Activated T-cell treated with anti-CD3 and anti-CD28 coated beads, Interleukin-2, amount 50 U/mL, for 72 hours (primary cell): ENCODE measurements around the gene ISX. TPM values are rescaled to one million over a fixed set of nuclear protein-coding genes. Genes with fewer than 3 reads are reported as not detected.
"Not testable (repeated sequence)": the region's sequence is repeated elsewhere in the genome, so short reads cannot be mapped to it uniquely, and the experiment has no call there.

Experiments
- ATAC-seq, 2 donors: fragments of 150-1000 bp; cut with Tn5 transposase; replicated peaks in 1 of 2; 2 replicates each; pipeline ENCODE4 v1.10.0; 2021; ENCODE audit warnings: moderate library complexity in 2 of 2, mild to moderate bottlenecking in 1 of 2
- DNase-seq, 2 donors: peaks; one replicate each; pipeline ENCODE4 v3.0.0; 2021 to 2022; ENCODE audit warnings: mixed read lengths in 1 of 2
- H3K27ac Mint-ChIP-seq: one replicate; pipeline ENCODE4 v1.8.0; 2022; ENCODE audit warnings: mild to moderate bottlenecking, moderate library complexity, mixed read lengths
- H3K27me3 Mint-ChIP-seq: one replicate; pipeline ENCODE4 v1.8.0; 2022; ENCODE audit warnings: low read depth, mixed read lengths
- H3K36me3 Mint-ChIP-seq, 2 donors: one replicate each; pipeline ENCODE4 v1.8.0; 2022; ENCODE audit warnings: mixed read lengths in 2 of 2, mild to moderate bottlenecking in 1 of 2; ENCODE audit not compliant: insufficient read depth in 2 of 2
- H3K4me1 Mint-ChIP-seq: one replicate; pipeline ENCODE4 v1.8.0; 2022; ENCODE audit warnings: low read depth, mixed read lengths
- H3K4me3 Mint-ChIP-seq, 2 donors: one replicate each; pipeline ENCODE4 v1.8.0; 2022; ENCODE audit warnings: mild to moderate bottlenecking in 2 of 2, mixed read lengths in 2 of 2, moderate library complexity in 2 of 2
- H3K9me3 Mint-ChIP-seq, 2 donors: one replicate each; pipeline ENCODE4 v1.8.0; 2022; ENCODE audit warnings: mixed read lengths in 2 of 2
- total RNA-seq, 2 donors: library from RNA; stranded (reverse); gene quantifications; one replicate each; pipeline ENCODE4 v1.2.3, GENCODE V29; 2022

ISX gene
- not detected for total RNA-seq

- DNase-seq (no peak), ATAC-seq (no peak)
- H3K36me3 Mint-ChIP-seq = no peaks in the 10 kb centered on the region
- no peak within 1 kb of the TSS for H3K27ac Mint-ChIP-seq
- no peaks in the 10 kb centered on the region for H3K27me3 Mint-ChIP-seq
- H3K4me3 Mint-ChIP-seq = no peak within 1 kb of the TSS
- H3K4me1 Mint-ChIP-seq = peaks cover 6% of the 10 kb centered on the region
- H3K9me3 Mint-ChIP-seq = no peaks in the 10 kb centered on the region
These were observed at the start of gene ISX for GRCh38 chr22:35065796-35066218. ISX (plus strand) TSS chr22:35066158; CDS start chr22:35067088, 930 bp downstream.

GRCh38 chr22:35016909-35017308 is 49.0 kb upstream of the ISX start:
- H3K4me3 Mint-ChIP-seq = no peak overlapping the region
- H3K27me3 Mint-ChIP-seq = no peaks in the 10 kb centered on the region
- H3K9me3 Mint-ChIP-seq = no peaks in the 10 kb centered on the region
- H3K27ac Mint-ChIP-seq = no peak overlapping the region
- no peaks in the 10 kb centered on the region for H3K4me1 Mint-ChIP-seq
- no peak for DNase-seq
- H3K36me3 Mint-ChIP-seq = no peaks in the 10 kb centered on the region
- no peak for ATAC-seq

GRCh38 chr22:35018995-35019394 is 47.0 kb upstream of the ISX start:
- ATAC-seq (no peak), DNase-seq (no peak)
- no peak overlapping the region for H3K27ac Mint-ChIP-seq
- no peaks in the 10 kb centered on the region for H3K36me3 Mint-ChIP-seq
- H3K27me3 Mint-ChIP-seq = peaks cover 2% of the 10 kb centered on the region
- H3K9me3 Mint-ChIP-seq = no peaks in the 10 kb centered on the region
- H3K4me1 Mint-ChIP-seq = peaks cover 2% of the 10 kb centered on the region
- no peak overlapping the region for H3K4me3 Mint-ChIP-seq

GRCh38 chr22:35020517-35020916 is 45.4 kb upstream of the ISX start:
- H3K36me3 Mint-ChIP-seq = no peaks in the 10 kb centered on the region
- H3K27me3 Mint-ChIP-seq = peaks cover 6% of the 10 kb centered on the region
- no peaks in the 10 kb centered on the region for H3K9me3 Mint-ChIP-seq
- peaks cover 6% of the 10 kb centered on the region for H3K4me1 Mint-ChIP-seq
- DNase-seq (no peak), ATAC-seq (no peak)
- H3K4me3 Mint-ChIP-seq = no peak overlapping the region
- no peak overlapping the region for H3K27ac Mint-ChIP-seq

GRCh38 chr22:35021161-35021560 is 44.8 kb upstream of the ISX start:
- H3K4me1 Mint-ChIP-seq = peaks cover 6% of the 10 kb centered on the region
- peaks cover 6% of the 10 kb centered on the region for H3K27me3 Mint-ChIP-seq
- no peak for ATAC-seq
- H3K27ac Mint-ChIP-seq = no peak overlapping the region
- no peaks in the 10 kb centered on the region for H3K9me3 Mint-ChIP-seq
- no peak for DNase-seq
- no peak overlapping the region for H3K4me3 Mint-ChIP-seq
- no peaks in the 10 kb centered on the region for H3K36me3 Mint-ChIP-seq

GRCh38 chr22:35022291-35022690 is 43.7 kb upstream of the ISX start:
- Mint-ChIP-seq H3K36me3 (no peaks in the 10 kb centered on the region), H3K4me1 (peaks cover 6% of the 10 kb centered on the region), H3K9me3 (no peaks in the 10 kb centered on the region), H3K27ac (no peak overlapping the region), H3K4me3 (no peak overlapping the region), H3K27me3 (peaks cover 7% of the 10 kb centered on the region)
- ATAC-seq (no peak), DNase-seq (no peak)

GRCh38 chr22:35023692-35024363 is 42.1 kb upstream of the ISX start:
- peaks cover 6% of the 10 kb centered on the region for H3K4me1 Mint-ChIP-seq

GRCh38 chr22:35024364-35024692 is 41.6 kb upstream of the ISX start:
- Mint-ChIP-seq H3K9me3 (no peaks in the 10 kb centered on the region), H3K4me3 (no peak overlapping the region), H3K36me3 (peaks cover 0 to 1% of the 10 kb centered on the region in 2 donors), H3K27ac (no peak overlapping the region), H3K27me3 (peaks cover 18% of the 10 kb centered on the region), H3K4me1 (peaks cover 6% of the 10 kb centered on the region)
- ATAC-seq (no peak), DNase-seq (no peak)

More at GRCh38 chr22:35023692-35024363, 42.1 kb upstream of the ISX start:
- Mint-ChIP-seq H3K27ac (no peak overlapping the region), H3K9me3 (no peaks in the 10 kb centered on the region), H3K27me3 (peaks cover 18% of the 10 kb centered on the region), H3K36me3 (peaks cover 0 to 1% of the 10 kb centered on the region in 2 donors), H3K4me3 (no peak overlapping the region)
- DNase-seq = peak; percentile 69 to 78
- ATAC-seq = peak; percentile 35 to 43

- H3K4me1 Mint-ChIP-seq, H3K36me3 Mint-ChIP-seq, ATAC-seq, H3K27ac Mint-ChIP-seq, H3K4me3 Mint-ChIP-seq, DNase-seq, H3K9me3 Mint-ChIP-seq: not testable (repeated sequence)
- peaks cover 11% of the 10 kb centered on the region for H3K27me3 Mint-ChIP-seq
These were observed 35.8 kb upstream of the ISX start for GRCh38 chr22:35030112-35030511.

GRCh38 chr22:35032571-35032970 is 33.4 kb upstream of the ISX start:
- Mint-ChIP-seq H3K4me1 (no peaks in the 10 kb centered on the region), H3K27me3 (peaks cover 8% of the 10 kb centered on the region), H3K36me3 (peaks cover 0 to 1% of the 10 kb centered on the region in 2 donors), H3K9me3 (no peaks in the 10 kb centered on the region), H3K27ac (no peak overlapping the region), H3K4me3 (no peak overlapping the region)
- DNase-seq (no peak), ATAC-seq (no peak)

- no peaks in the 10 kb centered on the region for H3K4me1 Mint-ChIP-seq
- peak in 1 of 2 donors; percentile 79 for ATAC-seq
- no peak overlapping the region for H3K4me3 Mint-ChIP-seq
These were observed 32.2 kb upstream of the ISX start for GRCh38 chr22:35033635-35034296.

GRCh38 chr22:35034963-35035362 is 31.0 kb upstream of the ISX start:
- no peaks in the 10 kb centered on the region for H3K9me3 Mint-ChIP-seq
- H3K27me3 Mint-ChIP-seq = no peaks in the 10 kb centered on the region
- ATAC-seq = no peak
- H3K36me3 Mint-ChIP-seq = no peaks in the 10 kb centered on the region
- no peak overlapping the region for H3K27ac Mint-ChIP-seq
- no peaks in the 10 kb centered on the region for H3K4me1 Mint-ChIP-seq
- H3K4me3 Mint-ChIP-seq = no peak overlapping the region
- DNase-seq = no peak

More at GRCh38 chr22:35033635-35034296, 32.2 kb upstream of the ISX start:
- H3K9me3 Mint-ChIP-seq = no peaks in the 10 kb centered on the region
- no peaks in the 10 kb centered on the region for H3K36me3 Mint-ChIP-seq
- H3K27me3 Mint-ChIP-seq = no peaks in the 10 kb centered on the region
- H3K27ac Mint-ChIP-seq = no peak overlapping the region
- no peak for DNase-seq

- no peak for ATAC-seq
- no peak overlapping the region for H3K27ac Mint-ChIP-seq
- no peak overlapping the region for H3K4me3 Mint-ChIP-seq
- H3K36me3 Mint-ChIP-seq = no peaks in the 10 kb centered on the region
- peaks cover 5% of the 10 kb centered on the region for H3K27me3 Mint-ChIP-seq
- no peak for DNase-seq
- H3K9me3 Mint-ChIP-seq = no peaks in the 10 kb centered on the region
- no peaks in the 10 kb centered on the region for H3K4me1 Mint-ChIP-seq
These were observed 28.9 kb upstream of the ISX start for GRCh38 chr22:35037089-35037488.

GRCh38 chr22:35039625-35040024 is 26.3 kb upstream of the ISX start:
- Mint-ChIP-seq H3K4me3 (no peak overlapping the region), H3K27me3 (peaks cover 6% of the 10 kb centered on the region), H3K9me3 (no peaks in the 10 kb centered on the region), H3K36me3 (no peaks in the 10 kb centered on the region), H3K4me1 (no peaks in the 10 kb centered on the region), H3K27ac (no peak overlapping the region)
- ATAC-seq = no peak
- no peak for DNase-seq
